WTC11 (cell line): ENCODE data around the gene SLC30A5. TPM values are rescaled to one million over a fixed set of nuclear protein-coding genes. Genes with fewer than 3 reads are reported as not detected.

ENCODE experiments used
- ATAC-seq: fragments of 200-7000 bp; cut with Tn5 transposase; 2 replicates; pipeline ENCODE4 v1.10.0; 2021; ENCODE audit warnings: mild to moderate bottlenecking, moderate library complexity
- CTCF ChIA-PET: fragments of 300-600 bp; sonication (Branson Sonifier 250); formaldehyde crosslinking; loops from one replicate; lab custom pipeline; 2021; ENCODE audit warnings: antibody characterized with exemption; lab: Charles Lee
- POLR2A ChIA-PET: fragments of 350-600 bp; sonication (Branson Sonifier 250); formaldehyde crosslinking; loops from one replicate; lab custom pipeline; 2021; ENCODE audit warnings: antibody characterized with exemption; lab: Charles Lee
- DNase-seq: peaks from one replicate; pipeline ENCODE4 v3.0.0; 2021; ENCODE audit warnings: low spot score
- H3K27ac Mint-ChIP-seq: 2 replicates; pipeline ENCODE4 v1.8.0; 2021; ENCODE audit warnings: mixed read lengths
- H3K27me3 Mint-ChIP-seq: 2 replicates; pipeline ENCODE4 v1.8.0; 2021; ENCODE audit warnings: low read depth, mild to moderate bottlenecking, moderate library complexity, mixed read lengths
- H3K36me3 Mint-ChIP-seq: 2 replicates; pipeline ENCODE4 v1.8.0; 2021; ENCODE audit warnings: mixed read lengths
- H3K4me1 Mint-ChIP-seq: 2 replicates; pipeline ENCODE4 v1.8.0; 2022; ENCODE audit warnings: mixed read lengths
- H3K4me3 Mint-ChIP-seq: 2 replicates; pipeline ENCODE4 v1.8.0; 2021; ENCODE audit warnings: mild to moderate bottlenecking, moderate library complexity, mixed read lengths
- H3K9me3 Mint-ChIP-seq: 2 replicates; pipeline ENCODE4 v1.8.0; 2021; ENCODE audit warnings: mixed read lengths
- ATF6 ChIP-seq: sonication (generic); formaldehyde crosslinking; IDR thresholded peaks from 2 replicates; pipeline ENCODE4 v1.8.1; 2023; ENCODE audit warnings: mild to moderate bottlenecking, missing genetic modification reagents
- CBFB ChIP-seq: sonication (generic); formaldehyde crosslinking; IDR thresholded peaks from 2 replicates; pipeline ENCODE4 v1.8.1; 2022; ENCODE audit warnings: mild to moderate bottlenecking, low read depth, missing genetic modification reagents
- CREB1 ChIP-seq: sonication (generic); formaldehyde crosslinking; IDR thresholded peaks from 2 replicates; pipeline ENCODE4 v1.8.0; 2023; ENCODE audit warnings: mild to moderate bottlenecking, missing genetic modification reagents
- ETV6 ChIP-seq: sonication (generic); formaldehyde crosslinking; IDR thresholded peaks from 2 replicates; pipeline ENCODE4 v1.8.1; 2022; ENCODE audit warnings: mild to moderate bottlenecking, missing genetic modification reagents
- FOXK1 ChIP-seq: sonication (generic); formaldehyde crosslinking; IDR thresholded peaks from 2 replicates; pipeline ENCODE4 v1.8.0; 2022; ENCODE audit warnings: mild to moderate bottlenecking, moderate library complexity, missing genetic modification reagents
- GRHL2 ChIP-seq: fragments of 250-450 bp; sonication (Bioruptor Pico); IDR thresholded peaks from 2 replicates; pipeline ENCODE4 v1.8.0; 2022; ENCODE audit warnings: mild to moderate bottlenecking, moderate library complexity; ENCODE audit not compliant: insufficient replicate concordance, severe bottlenecking
- KAT7 ChIP-seq: sonication (generic); formaldehyde crosslinking; IDR thresholded peaks from 2 replicates; pipeline ENCODE4 v1.8.1; 2023; ENCODE audit warnings: missing genetic modification reagents, mild to moderate bottlenecking, borderline replicate concordance
- MYBL2 ChIP-seq: sonication (generic); formaldehyde crosslinking; IDR thresholded peaks from 2 replicates; pipeline ENCODE4 v1.8.1; 2023; ENCODE audit warnings: mild to moderate bottlenecking, moderate library complexity, missing genetic modification reagents
- NFE2L1 ChIP-seq: sonication (generic); formaldehyde crosslinking; IDR thresholded peaks from 2 replicates; pipeline ENCODE4 v1.8.1; 2023; ENCODE audit warnings: missing genetic modification reagents
- SP1 ChIP-seq: sonication (generic); formaldehyde crosslinking; conservative IDR thresholded peaks from 2 replicates; pipeline ENCODE4 v1.8.1; 2022; ENCODE audit warnings: missing genetic modification reagents
- ZNF121 ChIP-seq: sonication (generic); formaldehyde crosslinking; IDR thresholded peaks from 2 replicates; pipeline ENCODE4 v1.8.0; 2023; ENCODE audit warnings: missing genetic modification reagents
- ZNF263 ChIP-seq: sonication (generic); formaldehyde crosslinking; IDR thresholded peaks from 2 replicates; pipeline ENCODE4 v1.8.1; 2022; ENCODE audit warnings: low read depth, mild to moderate bottlenecking, moderate library complexity, missing genetic modification reagents
- ZNF532 ChIP-seq: fragments of 250-450 bp; sonication (Bioruptor Pico); IDR thresholded peaks from 2 replicates; pipeline ENCODE4 v1.9.0; 2021; ENCODE audit warnings: mild to moderate bottlenecking, borderline replicate concordance
- total RNA-seq: library from RNA; stranded (reverse); gene quantifications from 3 replicates; pipeline ENCODE4 v1.2.3, GENCODE V29; 2021
- TF ChIP-seq, protein P1 (sequence below): sonication (generic); formaldehyde crosslinking; IDR thresholded peaks from 2 replicates; pipeline ENCODE4 v1.8.0; 2022; ENCODE audit warnings: mild to moderate bottlenecking, missing genetic modification reagents
- TF ChIP-seq, protein P2 (sequence below): fragments of 250-450 bp; sonication (Bioruptor Pico); IDR thresholded peaks from 2 replicates; pipeline ENCODE4 v1.9.0; 2021; ENCODE audit warnings: mild to moderate bottlenecking
- TF ChIP-seq, protein P3 (sequence below): fragments of 250-450 bp; sonication (Bioruptor Pico); conservative IDR thresholded peaks from 2 replicates; pipeline ENCODE4 v1.9.0; 2021; ENCODE audit warnings: mild to moderate bottlenecking
- TF ChIP-seq, protein P4 (sequence below): sonication (generic); formaldehyde crosslinking; IDR thresholded peaks from 2 replicates; pipeline ENCODE4 v1.8.1; 2023; ENCODE audit warnings: mild to moderate bottlenecking, moderate library complexity, missing genetic modification reagents

The SLC30A5 gene
- total RNA-seq, 1 experiment from 2014 or later: 34.1 TPM

DNA sequence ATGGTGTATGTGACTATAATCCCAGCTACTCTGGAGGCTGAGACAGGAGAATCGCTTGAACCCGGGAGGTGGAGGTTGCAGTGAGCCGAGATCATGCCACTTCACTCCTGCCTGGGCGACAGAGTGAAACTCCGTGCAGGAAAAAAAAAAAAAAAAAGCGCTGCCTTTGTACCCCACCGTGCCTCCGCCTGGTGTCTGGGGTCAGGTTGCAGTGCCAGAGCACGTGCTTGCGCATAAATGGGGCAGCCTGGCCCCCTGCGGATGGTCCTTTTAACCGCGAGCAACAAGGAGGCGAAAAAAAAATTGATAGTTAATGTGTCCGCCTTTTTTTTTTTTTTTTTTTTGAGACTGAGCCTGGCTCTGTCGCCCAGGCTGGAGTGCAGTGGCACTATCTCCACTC lies 66.8 kb downstream of the SLC30A5 start:
- CTCF ChIA-PET: interaction anchor here (0.6 kb wide), 1 partner anchor 173 kb away, joined by 4 read pairs; no protein-coding TSS in a partner anchor
- DNase-seq: peak; percentile 25
- POLR2A ChIA-PET: no interaction called here
- no peak overlapping the region for H3K27ac Mint-ChIP-seq
- H3K36me3 Mint-ChIP-seq: no peaks in the 10 kb centered on the region
- peaks cover under 1% of the 10 kb centered on the region for H3K4me1 Mint-ChIP-seq
- TF ChIP-seq ZNF121: no peak
- TF ChIP-seq GRHL2: no peak
- no peak for TF ChIP-seq ATF6
- TF ChIP-seq CREB1 (CRISPR knock-in tag): no peak
- TF ChIP-seq, protein P1, sequence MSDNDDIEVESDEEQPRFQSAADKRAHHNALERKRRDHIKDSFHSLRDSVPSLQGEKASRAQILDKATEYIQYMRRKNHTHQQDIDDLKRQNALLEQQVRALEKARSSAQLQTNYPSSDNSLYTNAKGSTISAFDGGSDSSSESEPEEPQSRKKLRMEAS (CRISPR knock-in tag): no peak
- no peak for TF ChIP-seq ZNF532 (CRISPR knock-in tag)
- TF ChIP-seq, protein P2, sequence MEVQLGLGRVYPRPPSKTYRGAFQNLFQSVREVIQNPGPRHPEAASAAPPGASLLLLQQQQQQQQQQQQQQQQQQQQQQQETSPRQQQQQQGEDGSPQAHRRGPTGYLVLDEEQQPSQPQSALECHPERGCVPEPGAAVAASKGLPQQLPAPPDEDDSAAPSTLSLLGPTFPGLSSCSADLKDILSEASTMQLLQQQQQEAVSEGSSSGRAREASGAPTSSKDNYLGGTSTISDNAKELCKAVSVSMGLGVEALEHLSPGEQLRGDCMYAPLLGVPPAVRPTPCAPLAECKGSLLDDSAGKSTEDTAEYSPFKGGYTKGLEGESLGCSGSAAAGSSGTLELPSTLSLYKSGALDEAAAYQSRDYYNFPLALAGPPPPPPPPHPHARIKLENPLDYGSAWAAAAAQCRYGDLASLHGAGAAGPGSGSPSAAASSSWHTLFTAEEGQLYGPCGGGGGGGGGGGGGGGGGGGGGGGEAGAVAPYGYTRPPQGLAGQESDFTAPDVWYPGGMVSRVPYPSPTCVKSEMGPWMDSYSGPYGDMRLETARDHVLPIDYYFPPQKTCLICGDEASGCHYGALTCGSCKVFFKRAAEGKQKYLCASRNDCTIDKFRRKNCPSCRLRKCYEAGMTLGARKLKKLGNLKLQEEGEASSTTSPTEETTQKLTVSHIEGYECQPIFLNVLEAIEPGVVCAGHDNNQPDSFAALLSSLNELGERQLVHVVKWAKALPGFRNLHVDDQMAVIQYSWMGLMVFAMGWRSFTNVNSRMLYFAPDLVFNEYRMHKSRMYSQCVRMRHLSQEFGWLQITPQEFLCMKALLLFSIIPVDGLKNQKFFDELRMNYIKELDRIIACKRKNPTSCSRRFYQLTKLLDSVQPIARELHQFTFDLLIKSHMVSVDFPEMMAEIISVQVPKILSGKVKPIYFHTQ (CRISPR knock-in tag): no peak
- no peak for TF ChIP-seq ETV6 (CRISPR knock-in tag)
- no peaks in the 10 kb centered on the region for H3K27me3 Mint-ChIP-seq
- no peaks in the 10 kb centered on the region for H3K9me3 Mint-ChIP-seq
- no peak; the same call in 1 of the 2 replicates for ATAC-seq
- no peak overlapping the region for H3K4me3 Mint-ChIP-seq

DNA sequence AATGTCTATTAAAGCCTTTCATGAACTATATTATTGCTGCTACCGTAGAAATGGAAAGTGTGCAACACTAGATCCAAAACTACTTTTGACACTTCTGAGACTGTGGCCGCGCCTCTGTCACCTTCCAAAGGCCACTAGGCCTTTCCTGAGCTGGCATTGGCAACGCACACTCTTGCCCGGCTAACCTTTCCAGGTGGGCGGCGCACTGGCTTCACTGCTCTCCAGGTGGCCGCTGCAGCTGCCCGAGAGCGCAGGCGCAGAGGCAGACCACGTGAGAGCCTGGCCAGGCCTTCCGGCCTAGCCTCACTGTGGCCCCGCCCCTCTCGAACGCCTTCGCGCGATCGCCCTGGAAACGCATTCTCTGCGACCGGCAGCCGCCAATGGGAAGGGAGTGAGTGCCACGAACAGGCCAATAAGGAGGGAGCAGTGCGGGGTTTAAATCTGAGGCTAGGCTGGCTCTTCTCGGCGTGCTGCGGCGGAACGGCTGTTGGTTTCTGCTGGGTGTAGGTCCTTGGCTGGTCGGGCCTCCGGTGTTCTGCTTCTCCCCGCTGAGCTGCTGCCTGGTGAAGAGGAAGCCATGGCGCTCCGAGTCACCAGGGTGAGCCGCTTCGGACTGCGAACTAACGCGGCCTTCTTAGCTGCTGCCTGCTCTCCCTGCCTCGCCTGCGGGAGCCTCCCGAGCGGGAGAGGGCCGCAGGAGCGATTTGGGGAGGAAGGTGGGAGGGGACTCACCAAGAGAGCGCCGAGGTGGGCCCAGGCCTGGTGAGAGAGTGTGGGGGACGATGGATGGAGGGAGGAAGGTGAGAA lies 73.1 kb downstream of the SLC30A5 start, which contains the start of gene CCNB1:
Gene CCNB1 (plus strand): TSS at position 465 of the 807 bp plus-strand sequence. CDS start 113 bp downstream, at position 578.
- H3K4me1 Mint-ChIP-seq: peaks cover 30% of the 10 kb centered on the region
- POLR2A ChIA-PET: interaction anchor here (0.5 to 1.6 kb wide), 9 partner anchors 9 to 242 kb away, joined by 3 to 8 read pairs (median 5); partner anchors contain the start of genes CDK7, CENPH and SLC30A5
- H3K27ac Mint-ChIP-seq: peak within 1 kb of the TSS; percentile 94
- H3K36me3 Mint-ChIP-seq: peaks cover 44% of the 10 kb centered on the region
- CTCF ChIA-PET: interaction anchor here (0.5 to 2.1 kb wide), 8 partner anchors 10 to 168 kb away, joined by 3 to 22 read pairs (median 4); partner anchors contain the start of gene SLC30A5
- H3K9me3 Mint-ChIP-seq: no peaks in the 10 kb centered on the region
- no peaks in the 10 kb centered on the region for H3K27me3 Mint-ChIP-seq
- H3K4me3 Mint-ChIP-seq: peak within 1 kb of the TSS; percentile 94
- DNase-seq (peak; percentile 99), ATAC-seq (peak; percentile 98)
- TF ChIP-seq SP1 (peak; percentile 86), CBFB (CRISPR knock-in tag) (peak; percentile 34; the same call in 1 of the 2 replicates), ZNF263 (no peak; the same call in 1 of the 2 replicates), KAT7 (CRISPR knock-in tag) (peak; percentile 98), FOXK1 (CRISPR knock-in tag) (peak; percentile 70; the same call in 1 of the 2 replicates), MYBL2 (peak; percentile 100), NFE2L1 (CRISPR knock-in tag) (peak; percentile 63; the same call in 1 of the 2 replicates)
- TF ChIP-seq, protein P1 (CRISPR knock-in tag): peak; percentile 97
- TF ChIP-seq, protein P3, sequence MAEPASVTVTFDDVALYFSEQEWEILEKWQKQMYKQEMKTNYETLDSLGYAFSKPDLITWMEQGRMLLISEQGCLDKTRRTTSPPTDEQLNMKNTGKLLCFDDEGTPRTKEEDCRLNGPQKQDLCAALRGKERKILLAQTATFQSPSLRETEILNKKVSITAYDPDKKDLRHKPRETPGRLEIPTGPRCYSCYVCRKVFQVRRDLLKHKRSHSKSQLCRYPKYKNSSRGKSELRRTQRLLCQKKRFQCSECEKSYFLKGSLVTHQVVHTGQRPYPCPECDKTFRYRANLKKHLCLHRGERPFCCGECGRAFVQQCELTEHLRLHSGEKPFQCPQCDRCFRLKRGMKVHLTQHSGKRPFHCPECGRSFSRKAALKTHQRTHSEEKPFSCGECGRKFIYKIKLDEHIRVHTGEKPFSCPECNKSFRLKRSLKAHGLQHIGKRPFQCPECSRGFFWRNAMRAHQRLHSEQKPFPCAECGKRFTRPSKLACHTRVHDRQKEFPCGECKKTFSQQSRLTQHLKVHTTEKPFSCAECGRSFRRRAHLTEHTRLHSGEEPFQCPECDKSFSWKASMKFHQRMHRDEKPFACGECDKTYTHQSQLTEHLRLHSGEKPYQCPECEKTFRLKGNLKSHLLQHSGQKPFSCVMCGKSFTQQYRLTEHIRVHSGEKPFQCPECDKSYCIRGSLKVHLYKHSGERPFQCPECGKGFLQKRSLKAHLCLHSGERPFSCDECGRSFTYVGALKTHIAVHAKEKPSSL (CRISPR knock-in tag): no peak
- TF ChIP-seq, protein P4, sequence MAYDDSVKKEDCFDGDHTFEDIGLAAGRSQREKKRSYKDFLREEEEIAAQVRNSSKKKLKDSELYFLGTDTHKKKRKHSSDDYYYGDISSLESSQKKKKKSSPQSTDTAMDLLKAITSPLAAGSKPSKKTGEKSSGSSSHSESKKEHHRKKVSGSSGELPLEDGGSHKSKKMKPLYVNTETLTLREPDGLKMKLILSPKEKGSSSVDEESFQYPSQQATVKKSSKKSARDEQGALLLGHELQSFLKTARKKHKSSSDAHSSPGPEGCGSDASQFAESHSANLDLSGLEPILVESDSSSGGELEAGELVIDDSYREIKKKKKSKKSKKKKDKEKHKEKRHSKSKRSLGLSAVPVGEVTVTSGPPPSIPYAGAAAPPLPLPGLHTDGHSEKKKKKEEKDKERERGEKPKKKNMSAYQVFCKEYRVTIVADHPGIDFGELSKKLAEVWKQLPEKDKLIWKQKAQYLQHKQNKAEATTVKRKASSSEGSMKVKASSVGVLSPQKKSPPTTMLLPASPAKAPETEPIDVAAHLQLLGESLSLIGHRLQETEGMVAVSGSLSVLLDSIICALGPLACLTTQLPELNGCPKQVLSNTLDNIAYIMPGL (CRISPR knock-in tag): peak; percentile 63; the same call in 1 of the 2 replicates
